ENCODE results near the gene RAMP1. TPM values are rescaled to one million over a fixed set of nuclear protein-coding genes. Genes with fewer than 3 reads are reported as not detected.

Gene RAMP1
- total RNA-seq, 6 experiments from 2014 or later = 0.38 to 1.3 (median 0.48) TPM; not detected in 1

DNA sequence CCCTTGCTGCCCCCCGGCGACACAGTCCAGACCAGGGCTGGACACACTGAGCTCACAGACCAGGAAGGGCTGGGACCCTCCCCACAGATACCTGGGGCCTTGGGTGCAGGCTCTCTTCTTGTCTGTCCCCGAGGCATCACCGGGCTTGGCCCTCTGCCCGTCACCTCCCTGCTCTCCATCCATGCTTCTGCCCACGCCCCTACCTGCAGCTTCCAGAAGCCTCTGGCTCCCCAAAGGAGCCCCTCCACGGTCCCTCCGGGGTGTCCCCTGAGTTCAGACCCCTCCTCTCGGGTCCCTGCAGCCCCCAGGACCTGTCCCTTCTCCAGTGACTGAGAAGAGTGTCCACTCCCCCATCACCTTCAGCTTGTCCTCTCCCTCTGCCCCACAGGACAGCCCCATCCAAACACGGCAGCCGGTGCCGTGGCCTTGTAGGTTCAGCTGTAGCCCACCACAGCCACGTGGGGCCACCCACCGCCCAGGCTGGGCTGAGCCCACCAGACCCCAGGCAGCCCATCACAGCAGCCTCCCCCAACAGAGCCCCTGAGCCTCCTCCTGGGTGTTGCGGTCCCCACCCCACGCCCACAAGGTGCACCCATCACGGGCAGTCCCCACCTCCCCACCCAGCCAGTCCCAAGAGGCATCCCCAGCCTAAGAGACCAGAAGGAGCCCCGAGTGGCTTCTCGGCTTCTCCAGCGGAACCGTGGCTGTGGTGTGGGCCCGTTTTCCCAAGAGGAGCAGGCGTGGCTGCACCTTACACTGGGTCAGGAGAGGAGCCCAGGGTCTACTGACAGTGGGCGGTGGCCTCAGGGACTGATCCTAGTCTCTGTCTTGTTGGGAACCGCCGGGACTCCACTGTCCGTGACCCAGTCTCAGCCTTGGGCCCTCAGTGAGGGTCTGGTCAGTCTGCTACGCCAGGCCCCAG is 53.1 kb downstream of the RAMP1 start:
- H3K9me3 Mint-ChIP-seq = peaks cover 2% of the 10 kb centered on the region
- TF ChIP-seq, protein P1, sequence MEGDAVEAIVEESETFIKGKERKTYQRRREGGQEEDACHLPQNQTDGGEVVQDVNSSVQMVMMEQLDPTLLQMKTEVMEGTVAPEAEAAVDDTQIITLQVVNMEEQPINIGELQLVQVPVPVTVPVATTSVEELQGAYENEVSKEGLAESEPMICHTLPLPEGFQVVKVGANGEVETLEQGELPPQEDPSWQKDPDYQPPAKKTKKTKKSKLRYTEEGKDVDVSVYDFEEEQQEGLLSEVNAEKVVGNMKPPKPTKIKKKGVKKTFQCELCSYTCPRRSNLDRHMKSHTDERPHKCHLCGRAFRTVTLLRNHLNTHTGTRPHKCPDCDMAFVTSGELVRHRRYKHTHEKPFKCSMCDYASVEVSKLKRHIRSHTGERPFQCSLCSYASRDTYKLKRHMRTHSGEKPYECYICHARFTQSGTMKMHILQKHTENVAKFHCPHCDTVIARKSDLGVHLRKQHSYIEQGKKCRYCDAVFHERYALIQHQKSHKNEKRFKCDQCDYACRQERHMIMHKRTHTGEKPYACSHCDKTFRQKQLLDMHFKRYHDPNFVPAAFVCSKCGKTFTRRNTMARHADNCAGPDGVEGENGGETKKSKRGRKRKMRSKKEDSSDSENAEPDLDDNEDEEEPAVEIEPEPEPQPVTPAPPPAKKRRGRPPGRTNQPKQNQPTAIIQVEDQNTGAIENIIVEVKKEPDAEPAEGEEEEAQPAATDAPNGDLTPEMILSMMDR (IDR thresholded peaks at IDR 0.05) = no peak
- H3K4me3 Mint-ChIP-seq = no peak overlapping the region
- no peak for DNase-seq
- peaks cover under 1% of the 10 kb centered on the region; the same call in 1 of the 2 replicates for H3K36me3 Mint-ChIP-seq (ENCODE audit: low read depth)
- H3K27ac Mint-ChIP-seq = no peak overlapping the region
- peaks cover 8% of the 10 kb centered on the region for H3K27me3 Mint-ChIP-seq (ENCODE audit: insufficient read depth)
- 0 out of 2 replicates have a peak, but pooled peaks cover 4% of the 10 kb centered on the region for H3K4me1 Mint-ChIP-seq (ENCODE audit: low read depth)

DNA sequence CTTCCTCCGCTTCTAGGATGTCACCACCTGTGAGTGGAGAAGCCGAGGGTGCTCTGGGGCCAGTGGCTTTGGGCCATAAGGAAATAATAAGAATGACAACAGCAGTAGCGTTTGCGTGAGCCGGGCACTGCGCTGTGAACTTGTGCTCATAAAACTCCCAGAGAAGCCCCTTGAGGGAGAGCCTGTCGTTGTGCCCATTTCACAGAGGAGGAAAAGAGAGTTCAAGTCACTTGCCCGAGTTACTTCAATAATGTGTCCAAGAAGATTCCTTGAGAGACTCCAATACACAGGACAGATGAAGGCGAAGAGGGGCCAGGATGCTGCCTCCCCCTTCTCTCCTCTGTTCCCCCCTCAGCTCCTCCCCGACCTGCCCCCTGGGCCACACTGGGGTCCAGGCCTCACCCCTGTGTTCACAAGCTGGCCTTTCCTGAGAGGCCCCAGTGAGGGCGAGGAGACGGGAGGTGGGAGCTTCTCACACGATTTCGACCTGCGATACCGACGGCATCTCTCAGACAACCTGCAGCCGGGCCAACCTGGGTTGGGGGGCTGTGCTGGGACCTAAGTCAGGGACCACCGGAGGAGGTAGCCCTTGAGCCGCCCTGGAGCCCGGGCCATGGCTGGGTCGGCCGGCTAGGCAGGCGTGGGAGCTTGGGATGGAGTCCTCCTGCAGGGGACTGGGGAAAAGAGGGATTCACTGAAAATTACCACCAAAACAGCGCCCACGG is 53.9 kb downstream of the RAMP1 start:
- no peaks in the 10 kb centered on the region for H3K36me3 Mint-ChIP-seq (ENCODE audit: low read depth)
- H3K9me3 Mint-ChIP-seq = no peaks in the 10 kb centered on the region
- no peak overlapping the region for H3K4me3 Mint-ChIP-seq
- H3K4me1 Mint-ChIP-seq (ENCODE audit: low read depth) = 0 out of 2 replicates have a peak, but pooled peaks cover 4% of the 10 kb centered on the region
- no peak for DNase-seq
- peaks cover 10% of the 10 kb centered on the region for H3K27me3 Mint-ChIP-seq (ENCODE audit: insufficient read depth)
- no peak overlapping the region for H3K27ac Mint-ChIP-seq
- TF ChIP-seq, protein P1 (IDR thresholded peaks at IDR 0.05) = no peak

GRCh38 chr2:237915576-237915975 is 56.2 kb downstream of the RAMP1 start:
- H3K36me3 Mint-ChIP-seq (ENCODE audit: low read depth) = no peaks in the 10 kb centered on the region
- DNase-seq = no peak
- peaks cover 6% of the 10 kb centered on the region for H3K4me1 Mint-ChIP-seq (ENCODE audit: low read depth)
- H3K9me3 Mint-ChIP-seq = no peaks in the 10 kb centered on the region
- TF ChIP-seq, protein P1 (IDR thresholded peaks at IDR 0.05) = no peak
- H3K27ac Mint-ChIP-seq = no peak overlapping the region
- H3K4me3 Mint-ChIP-seq = no peak overlapping the region
- H3K27me3 Mint-ChIP-seq (ENCODE audit: insufficient read depth) = peaks cover 13% of the 10 kb centered on the region

DNA sequence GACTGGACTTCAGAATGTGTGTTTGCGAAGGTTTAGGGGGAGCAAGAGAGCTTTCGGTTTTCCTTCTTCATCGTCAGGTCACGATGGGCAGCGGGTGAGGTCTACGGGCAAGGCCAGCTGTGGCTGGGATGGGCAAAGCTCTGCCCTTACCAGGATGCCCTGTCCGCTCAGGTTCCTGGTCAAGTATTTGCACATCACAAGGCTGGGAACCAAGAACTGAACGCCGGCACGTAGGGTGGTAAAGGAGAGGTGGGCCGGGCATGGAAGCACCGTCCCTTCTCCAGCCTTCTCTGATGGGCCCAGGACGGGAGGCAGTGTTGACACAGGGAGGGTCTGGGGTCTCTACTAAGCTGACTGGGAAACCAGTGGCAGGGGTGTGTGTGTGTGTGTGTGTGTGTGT is 56.9 kb downstream of the RAMP1 start:
- Mint-ChIP-seq H3K36me3 (ENCODE audit: low read depth) (no peaks in the 10 kb centered on the region), H3K4me3 (no peak overlapping the region), H3K4me1 (ENCODE audit: low read depth) (peaks cover 11% of the 10 kb centered on the region), H3K27me3 (ENCODE audit: insufficient read depth) (peaks cover 13% of the 10 kb centered on the region), H3K27ac (no peak overlapping the region), H3K9me3 (no peaks in the 10 kb centered on the region)
- DNase-seq = no peak
- TF ChIP-seq, protein P1 (IDR thresholded peaks at IDR 0.05) = no peak

- Mint-ChIP-seq H3K4me1 (ENCODE audit: low read depth) (peaks cover 11% of the 10 kb centered on the region), H3K9me3 (no peaks in the 10 kb centered on the region), H3K27me3 (ENCODE audit: insufficient read depth) (peaks cover 11% of the 10 kb centered on the region), H3K36me3 (ENCODE audit: low read depth) (no peaks in the 10 kb centered on the region), H3K27ac (no peak overlapping the region), H3K4me3 (no peak overlapping the region)
- TF ChIP-seq, protein P1 (IDR thresholded peaks at IDR 0.05) = no peak
- DNase-seq = no peak
Observed at GRCh38 chr2:237917696-237918374, 58.4 kb downstream of the RAMP1 start.

Measured in HFFc6 (cell line).